H1 (cell line): ENCODE results near the gene YIPF6. TPM values are rescaled to one million over a fixed set of nuclear protein-coding genes. Genes with fewer than 3 reads are reported as not detected.
A peak's percentile ranks its signal among the peaks of the same experiment; 100 is the strongest.

Experiments used
- ASH2L ChIP-seq: fragments of 200-600, 300-600 bp; sonication (generic); IDR thresholded peaks from one replicate; pipeline ENCODE4 v1.7.1; 2017; ENCODE audit warnings: low read length
- ATF3 ChIP-seq: IDR thresholded peaks from 2 replicates; pipeline ENCODE4 v1.6.1; 2011; ENCODE audit warnings: low read depth, mild to moderate bottlenecking, low read length; ENCODE audit not compliant: insufficient read depth
- CHD1 ChIP-seq: IDR thresholded peaks from 2 replicates; pipeline ENCODE4 v1.6.1; 2012; ENCODE audit warnings: low read depth, low read length, improper control_type of control experiment
- CHD2 ChIP-seq: IDR thresholded peaks from 2 replicates; pipeline ENCODE4 v1.6.1; 2012; ENCODE audit warnings: low read length, improper control_type of control experiment
- FOSL1 ChIP-seq: IDR thresholded peaks from 2 replicates; pipeline ENCODE4 v1.6.1; 2011; ENCODE audit warnings: mild to moderate bottlenecking, low read depth, low read length, moderate library complexity; ENCODE audit not compliant: insufficient read depth
- GABPA ChIP-seq: IDR thresholded peaks from 2 replicates; pipeline ENCODE4 v1.6.1; 2011; ENCODE audit warnings: mild to moderate bottlenecking, low read length, moderate library complexity, borderline replicate concordance; ENCODE audit not compliant: insufficient read depth
- GTF2F1 ChIP-seq: IDR thresholded peaks from 2 replicates; pipeline ENCODE4 v1.6.1; 2012; ENCODE audit warnings: low read depth, low read length, improper control_type of control experiment, borderline replicate concordance
- HDAC2 ChIP-seq, 2 experiments: fragments of 300-600 bp in 1 of 2; sonication (generic) in 1 of 2; IDR thresholded peaks; 2 replicates each; pipeline ENCODE4 v1.6.1; 2011 to 2012; ENCODE audit warnings: low read depth in 2 of 2, low read length in 2 of 2, mild to moderate bottlenecking in 2 of 2, moderate library complexity in 2 of 2, borderline replicate concordance in 1 of 2, inconsistent platforms in 1 of 2
- HDAC6 ChIP-seq: IDR thresholded peaks from one replicate; pipeline ENCODE4 v1.7.1; 2012; ENCODE audit warnings: low read depth, mild to moderate bottlenecking, inconsistent platforms, low read length, moderate library complexity
- JUND ChIP-seq: IDR thresholded peaks from 2 replicates; pipeline ENCODE4 v1.6.1; 2011; ENCODE audit warnings: mild to moderate bottlenecking, improper control_type of control experiment, low read length
- MAFK ChIP-seq: IDR thresholded peaks from 2 replicates; pipeline ENCODE4 v1.6.1; 2012; ENCODE audit warnings: low read depth, mild to moderate bottlenecking, improper control_type of control experiment, low read length
- NANOG ChIP-seq: IDR thresholded peaks from 2 replicates; pipeline ENCODE4 v1.6.1; 2011; ENCODE audit warnings: low read length, low read depth, mild to moderate bottlenecking, inconsistent platforms; ENCODE audit not compliant: insufficient read depth, poor library complexity, severe bottlenecking
- RFX5 ChIP-seq: IDR thresholded peaks from 2 replicates; pipeline ENCODE4 v1.6.1; 2011; ENCODE audit warnings: low read depth, low read length, improper control_type of control experiment, borderline replicate concordance
- RNF2 ChIP-seq: fragments of 200-900, 300-1000 bp; sonication (generic); IDR thresholded peaks from 2 replicates; pipeline ENCODE4 v1.7.1; 2016; ENCODE audit warnings: borderline replicate concordance, low read depth, mild to moderate bottlenecking, antibody characterized with exemption, low read length; ENCODE audit not compliant: poor library complexity, severe bottlenecking; ENCODE audit errors: missing control alignments
- RXRA ChIP-seq: IDR thresholded peaks from 2 replicates; pipeline ENCODE4 v1.6.1; 2011; ENCODE audit warnings: low read depth, mild to moderate bottlenecking, low read length, moderate library complexity; ENCODE audit not compliant: insufficient read depth
- SIN3A ChIP-seq, 2 experiments: IDR thresholded peaks in 1 of 2; conservative IDR thresholded peaks in 1 of 2; 2 replicates each; pipeline ENCODE4 v1.6.1; 2011 to 2012; ENCODE audit warnings: low read length in 2 of 2, improper control_type of control experiment in 1 of 2, low read depth in 1 of 2, mild to moderate bottlenecking in 1 of 2
- SIRT6 ChIP-seq: IDR thresholded peaks from one replicate; pipeline ENCODE4 v1.7.1; 2012; ENCODE audit warnings: low read length, inconsistent platforms
- SP1 ChIP-seq: IDR thresholded peaks from 2 replicates; pipeline ENCODE4 v1.6.1; 2011; ENCODE audit warnings: low read depth, low read length
- TAF7 ChIP-seq: optimal IDR thresholded peaks from 2 replicates; pipeline ENCODE3; 2011; ENCODE audit warnings: low read depth, mild to moderate bottlenecking, inconsistent platforms, low read length, moderate library complexity, borderline replicate concordance
- TBP ChIP-seq: IDR thresholded peaks from 2 replicates; pipeline ENCODE4 v1.6.1; 2011; ENCODE audit warnings: low read depth, low read length, improper control_type of control experiment
- TCF12 ChIP-seq: IDR thresholded peaks from 2 replicates; pipeline ENCODE4 v1.6.1; 2011; ENCODE audit warnings: low read depth, mild to moderate bottlenecking, low read length
- USF2 ChIP-seq: IDR thresholded peaks from 2 replicates; pipeline ENCODE4 v1.6.1; 2011; ENCODE audit warnings: low read length, improper control_type of control experiment
- polyA plus RNA-seq, 7 experiments: library from polyadenylated mRNA; depleted of rRNA in 3 of 7; stranded (reverse) in 5 of 7; unstranded in 2 of 7; fragments of >200 nt in 5 of 7; fragments of 200-250 nt in 2 of 7; gene quantifications; 1 replicate in 5 of 7; 2 replicates in 1 of 7; 4 replicates in 1 of 7; pipeline versions ENCODE4 v1.2.1 to v1.2.3, GENCODE V29; 2011 to 2013; ENCODE audit warnings: missing spikeins in 2 of 7, mixed read lengths in 2 of 7
- total RNA-seq: library from RNA; stranded (reverse); fragmentation: NEBNext Ultra II Directional; extraction: Animal tissue kit (Norgen Biotek cat#: 25700); gene quantifications from 2 replicates; pipeline ENCODE4 v1.2.1, GENCODE V29; 2021

Gene YIPF6
- total and polyA plus RNA-seq, 2 of the 8 experiments (the other 6 are each of a cell fraction or from before 2014, with no cell fraction given): 16.9 to 34.1 TPM

GRCh38 chrX:68498508-68499379 is at the start of gene YIPF6 (continued):
- peak; percentile 86 for TF ChIP-seq ASH2L
- no peak for TF ChIP-seq GABPA
- TF ChIP-seq NANOG: no peak
- no peak for TF ChIP-seq SP1
- no peak for TF ChIP-seq SIN3A (conservative IDR thresholded peaks at IDR 0.05 in 1 of 2, IDR thresholded peaks at IDR 0.05 in 1 of 2; ENCODE audit: low read depth in 1 of 2, low read length in 2 of 2)
- no peak for TF ChIP-seq RFX5
- no peak for TF ChIP-seq USF2
- TF ChIP-seq MAFK: no peak
- TF ChIP-seq JUND: no peak
- TF ChIP-seq FOSL1: no peak
- no peak for TF ChIP-seq CHD2
- no peak for TF ChIP-seq RXRA
- TF ChIP-seq TBP: peak; percentile 85
- no peak for TF ChIP-seq TCF12
- TF ChIP-seq CHD1: no peak
- TF ChIP-seq TAF7: no peak
- no peak for TF ChIP-seq GTF2F1
- TF ChIP-seq RNF2: no peak
- no peak for TF ChIP-seq HDAC6
- TF ChIP-seq ATF3: 0 out of 2 replicates have a peak, but pooled peaks have one; percentile 3
- TF ChIP-seq HDAC2 (IDR thresholded peaks at IDR 0.05; ENCODE audit: borderline replicate concordance in 1 of 2, low read depth in 2 of 2, low read length in 2 of 2): no peak
- TF ChIP-seq SIRT6: no peak
